H1 (cell line): Measurements from ENCODE around the gene SASS6.

ENCODE experiments used
- ATF3 ChIP-seq: IDR thresholded peaks from 2 replicates; pipeline ENCODE4 v1.6.1; 2011; ENCODE audit warnings: low read depth, mild to moderate bottlenecking, low read length; ENCODE audit not compliant: insufficient read depth
- BRCA1 ChIP-seq: IDR thresholded peaks from 2 replicates; pipeline ENCODE4 v1.6.1; 2012; ENCODE audit warnings: low read depth, low read length, improper control_type of control experiment
- CEBPB ChIP-seq: IDR thresholded peaks from 2 replicates; pipeline ENCODE4 v1.6.1; 2012; ENCODE audit warnings: low read depth, low read length
- CTBP2 ChIP-seq: IDR thresholded peaks from 2 replicates; pipeline ENCODE4 v1.7.0; 2011; ENCODE audit warnings: borderline replicate concordance, mild to moderate bottlenecking, moderate library complexity, mixed read lengths, low read length; ENCODE audit not compliant: insufficient read depth, insufficient read length
- MAFK ChIP-seq: IDR thresholded peaks from 2 replicates; pipeline ENCODE4 v1.6.1; 2012; ENCODE audit warnings: low read depth, mild to moderate bottlenecking, improper control_type of control experiment, low read length
- POLR2A ChIP-seq, 2 experiments: IDR thresholded peaks; 1 replicate in 1 of 2; 2 replicates in 1 of 2; pipeline ENCODE4 v1.6.1; 2011; ENCODE audit warnings: low read depth in 2 of 2, low read length in 2 of 2, mild to moderate bottlenecking in 2 of 2; ENCODE audit errors: control extremely low read depth in 1 of 2
- TF ChIP-seq, protein P1 (sequence below), 3 experiments: IDR thresholded peaks; 1 replicate in 2 of 3; 2 replicates in 1 of 3; pipeline versions ENCODE4 v1.5.1 to v1.6.1; 2011; ENCODE audit warnings: low read length in 3 of 3, mild to moderate bottlenecking in 3 of 3, inconsistent platforms in 2 of 3, low read depth in 1 of 3, moderate library complexity in 1 of 3; ENCODE audit not compliant: insufficient read depth in 1 of 3; ENCODE audit errors: control extremely low read depth in 1 of 3

DNA sequence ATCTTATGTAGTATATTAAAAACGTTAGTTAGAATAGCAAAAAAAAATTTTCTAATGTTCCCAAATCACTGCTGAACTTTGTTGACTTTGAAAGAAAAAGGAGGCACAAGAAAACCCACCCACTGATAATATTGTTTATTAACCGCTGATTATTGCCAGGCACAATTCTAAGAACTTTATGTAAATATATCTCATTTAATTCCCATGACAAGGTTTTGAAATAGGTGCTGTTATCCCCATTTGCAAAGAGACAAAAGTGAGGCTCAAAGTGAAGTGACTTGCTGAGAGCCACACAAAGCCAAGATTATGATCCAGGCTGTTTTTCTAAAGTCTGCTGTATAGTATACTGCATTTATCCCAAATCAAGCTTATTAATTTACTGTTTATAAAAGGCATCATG lies 56.4 kb downstream of the SASS6 start:
- TF ChIP-seq MAFK (no peak), CEBPB (no peak), BRCA1 (no peak), POLR2A (IDR thresholded peaks at IDR 0.05; ENCODE audit: control extremely low read depth in 1 of 2, low read depth in 2 of 2, low read length in 2 of 2) (no peak), CTBP2 (no peak), ATF3 (no peak)
- TF ChIP-seq, protein P1, sequence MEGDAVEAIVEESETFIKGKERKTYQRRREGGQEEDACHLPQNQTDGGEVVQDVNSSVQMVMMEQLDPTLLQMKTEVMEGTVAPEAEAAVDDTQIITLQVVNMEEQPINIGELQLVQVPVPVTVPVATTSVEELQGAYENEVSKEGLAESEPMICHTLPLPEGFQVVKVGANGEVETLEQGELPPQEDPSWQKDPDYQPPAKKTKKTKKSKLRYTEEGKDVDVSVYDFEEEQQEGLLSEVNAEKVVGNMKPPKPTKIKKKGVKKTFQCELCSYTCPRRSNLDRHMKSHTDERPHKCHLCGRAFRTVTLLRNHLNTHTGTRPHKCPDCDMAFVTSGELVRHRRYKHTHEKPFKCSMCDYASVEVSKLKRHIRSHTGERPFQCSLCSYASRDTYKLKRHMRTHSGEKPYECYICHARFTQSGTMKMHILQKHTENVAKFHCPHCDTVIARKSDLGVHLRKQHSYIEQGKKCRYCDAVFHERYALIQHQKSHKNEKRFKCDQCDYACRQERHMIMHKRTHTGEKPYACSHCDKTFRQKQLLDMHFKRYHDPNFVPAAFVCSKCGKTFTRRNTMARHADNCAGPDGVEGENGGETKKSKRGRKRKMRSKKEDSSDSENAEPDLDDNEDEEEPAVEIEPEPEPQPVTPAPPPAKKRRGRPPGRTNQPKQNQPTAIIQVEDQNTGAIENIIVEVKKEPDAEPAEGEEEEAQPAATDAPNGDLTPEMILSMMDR (IDR thresholded peaks at IDR 0.05; ENCODE audit: control extremely low read depth in 1 of 3, insufficient read depth in 1 of 3, low read depth in 1 of 3, low read length in 3 of 3) = no peak
